GM12872 (cell line): Measurements from ENCODE around the gene DHRSX.

Source experiments
- CTCF ChIP-seq: IDR thresholded peaks from 3 replicates; pipeline ENCODE4 v1.5.1; 2011; ENCODE audit warnings: low read depth, mild to moderate bottlenecking, low read length, moderate library complexity; ENCODE audit not compliant: insufficient read depth

DHRSX gene

DNA sequence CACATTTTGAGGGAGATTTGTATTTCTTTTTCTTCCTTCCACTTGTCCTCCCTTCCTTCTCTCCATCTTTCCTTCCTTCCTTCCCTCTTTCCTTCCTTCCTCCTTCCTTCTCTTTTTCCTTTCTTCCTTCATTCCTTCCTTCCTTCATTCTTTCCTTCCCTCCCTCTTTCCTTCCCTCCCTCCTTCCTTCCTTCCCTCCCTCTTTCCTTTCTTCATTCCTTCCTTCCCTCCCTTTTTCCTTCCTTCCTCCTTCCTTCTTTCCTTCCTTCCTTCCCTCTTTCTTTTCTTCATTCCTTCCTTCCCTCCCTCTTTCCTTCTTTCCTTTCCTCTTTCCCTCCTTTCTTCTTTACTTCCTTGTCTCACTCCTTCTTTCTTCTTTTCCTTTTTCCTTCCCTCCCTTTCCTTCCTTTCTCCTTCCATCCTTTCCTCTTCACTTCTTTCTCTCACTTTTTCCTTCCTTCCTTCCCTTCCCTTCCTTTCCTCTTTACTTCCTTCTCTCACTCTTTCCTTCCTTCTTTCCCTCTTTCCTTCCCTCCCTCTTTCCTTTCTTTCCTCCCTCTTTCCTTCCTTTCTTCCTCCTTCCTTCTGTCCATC, 74.4 kb downstream of the DHRSX start:
- no peak for TF ChIP-seq CTCF

DNA sequence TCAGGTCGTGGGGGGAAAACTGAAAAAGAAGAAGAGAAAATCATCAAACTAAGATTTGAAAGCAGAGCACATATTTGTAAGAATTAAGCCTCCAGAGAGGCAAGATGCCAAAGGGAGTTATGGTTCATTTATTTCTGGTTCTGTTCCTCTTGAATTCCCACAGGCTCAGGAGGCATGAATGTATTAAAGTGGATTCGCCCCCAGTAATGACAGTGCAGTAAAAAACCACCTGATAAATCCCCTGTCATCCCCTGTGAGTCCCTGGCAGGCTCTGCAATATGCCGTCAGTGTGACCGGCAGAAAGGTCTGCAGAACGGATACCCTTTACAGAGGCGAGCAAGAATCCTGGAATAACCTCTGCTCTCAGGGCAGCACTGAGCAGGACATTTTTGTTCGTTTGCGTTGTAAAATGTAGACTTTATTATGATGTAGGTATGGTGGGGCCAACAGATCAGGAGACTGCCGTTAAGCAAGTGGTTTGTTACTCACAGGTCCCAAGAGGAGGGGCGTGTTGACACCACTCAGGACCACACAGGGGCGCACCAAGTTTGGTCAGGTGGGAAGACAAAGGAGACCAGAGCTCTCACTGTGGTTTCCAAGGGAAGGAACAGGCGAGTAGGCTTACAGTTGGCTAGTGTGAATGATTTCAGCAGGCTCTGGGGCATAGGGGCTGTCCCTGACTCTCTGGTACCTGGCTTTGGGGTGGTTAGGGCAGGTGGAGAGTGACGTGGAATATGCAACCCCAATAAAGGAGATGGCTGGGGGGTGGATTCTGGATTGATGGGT, 75.3 kb downstream of the DHRSX start:
- no peak for TF ChIP-seq CTCF

- no peak for TF ChIP-seq CTCF
These were observed 76.5 kb downstream of the DHRSX start for GRCh38 chrX:2424317-2424716.

DNA sequence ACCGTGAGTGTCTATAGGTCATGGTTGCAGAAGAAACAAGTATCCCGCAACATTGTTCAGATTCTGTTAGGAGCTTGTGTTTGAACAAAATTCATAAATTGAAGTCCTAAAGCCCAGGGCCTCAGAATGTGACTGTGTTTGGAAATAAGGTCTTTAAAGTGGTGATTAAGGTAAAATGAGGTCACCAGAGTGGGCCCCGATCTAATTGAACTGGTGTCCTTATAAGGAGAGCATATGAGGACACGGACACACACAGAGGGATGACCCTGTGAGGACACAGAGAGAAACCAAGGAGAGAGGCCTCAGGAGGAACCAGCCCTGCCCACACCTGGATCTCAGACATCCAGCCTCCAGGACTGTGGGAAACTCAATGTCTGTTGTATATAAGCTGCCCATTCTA, 76.9 kb downstream of the DHRSX start:
- no peak for TF ChIP-seq CTCF

DNA sequence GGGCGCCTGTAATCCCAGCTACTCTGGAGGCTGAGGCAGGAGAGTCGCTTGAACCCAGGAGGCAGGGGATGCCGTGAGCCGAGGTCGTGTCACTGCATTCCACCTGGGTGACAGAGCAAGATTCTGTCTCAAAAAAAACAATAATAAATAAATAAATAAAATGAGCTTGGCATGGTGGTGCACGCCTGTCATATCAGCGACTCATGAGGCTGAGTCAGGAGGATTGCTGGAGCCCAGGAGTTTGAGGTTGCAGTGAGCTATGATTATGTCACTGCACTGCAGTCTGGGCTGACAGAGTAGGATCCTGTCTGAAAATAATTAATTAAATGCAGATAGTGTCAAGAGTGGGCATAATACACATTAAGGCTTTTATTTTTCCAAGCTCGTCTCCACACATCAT, 77.5 kb downstream of the DHRSX start:
- no peak for TF ChIP-seq CTCF

GRCh38 chrX:2418000-2418399, 82.8 kb downstream of the DHRSX start:
- no peak for TF ChIP-seq CTCF

DNA sequence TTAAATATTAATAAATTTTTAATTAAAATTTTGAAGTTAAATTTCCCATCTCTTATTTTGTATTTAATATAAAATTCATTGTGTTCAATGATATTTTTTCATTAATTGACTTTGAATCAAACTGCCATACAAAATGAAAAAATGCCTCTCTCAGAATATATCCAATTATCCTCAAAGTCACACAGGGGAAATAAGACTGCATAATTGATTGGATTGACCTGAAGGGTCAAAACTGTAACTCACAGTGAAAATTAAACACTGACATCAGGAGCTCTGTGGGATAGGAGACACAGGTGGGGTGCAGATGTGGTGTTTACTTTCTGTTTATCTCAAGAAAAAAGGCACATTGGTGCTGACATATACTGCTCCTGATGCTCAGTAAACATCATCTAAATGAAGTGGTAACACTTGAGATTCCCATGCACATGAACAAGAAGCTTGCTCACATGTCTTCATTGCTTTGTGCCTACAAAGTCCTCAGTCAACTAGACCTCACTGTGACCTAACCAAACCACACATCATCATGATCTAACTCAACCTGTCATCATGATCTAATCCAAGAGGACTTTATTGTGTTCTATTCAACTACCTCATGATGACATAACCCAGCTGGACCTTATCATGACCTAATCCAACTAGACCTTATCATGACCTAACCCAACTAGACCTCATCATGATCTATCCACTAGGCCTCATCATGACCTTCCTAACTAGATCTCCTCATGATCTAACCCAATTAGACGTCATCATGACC, 83.7 kb downstream of the DHRSX start:
- TF ChIP-seq CTCF, result no peak
